Measurements from ENCODE around the gene LGALS1.

Gene LGALS1

GRCh38 chr22:37664249-37665101 is 11.0 kb upstream of the LGALS1 start:
- DNase-seq = no peak

- DNase-seq = no peak
These were observed 9.9 kb upstream of the LGALS1 start for GRCh38 chr22:37665487-37665886.

GRCh38 chr22:37669586-37669985 is 5.8 kb upstream of the LGALS1 start:
- no peak for DNase-seq

GRCh38 chr22:37672206-37672919 is 3.1 kb upstream of the LGALS1 start:
- DNase-seq = no peak

GRCh38 chr22:37672920-37673455 is 2.4 kb upstream of the LGALS1 start:
- no peak for DNase-seq

- DNase-seq = no peak
These were observed 1.2 kb upstream of the LGALS1 start for GRCh38 chr22:37674248-37674647.

- no peak for DNase-seq
These were observed 697 bp downstream of the LGALS1 start for GRCh38 chr22:37675930-37676735.

GRCh38 chr22:37676736-37677492 is 1.5 kb downstream of the LGALS1 start:
- peak; percentile 78 for DNase-seq

GRCh38 chr22:37677493-37677974 is 2.1 kb downstream of the LGALS1 start:
- no peak for DNase-seq

- no peak for DNase-seq
These were observed 2.9 kb downstream of the LGALS1 start for GRCh38 chr22:37678372-37678771.

GRCh38 chr22:37679670-37680069 is 4.2 kb downstream of the LGALS1 start:
- no peak for DNase-seq

GRCh38 chr22:37680191-37680851 is 4.9 kb downstream of the LGALS1 start:
- DNase-seq = no peak

- DNase-seq = no peak
These were observed 5.6 kb downstream of the LGALS1 start for GRCh38 chr22:37681001-37681424.

GRCh38 chr22:37681556-37682049 is 6.2 kb downstream of the LGALS1 start:
- DNase-seq = peak; percentile 72 to 79

GRCh38 chr22:37684803-37685615 is 9.6 kb downstream of the LGALS1 start:
- DNase-seq = no peak

- DNase-seq = peak; percentile 69 to 76
These were observed 10.9 kb downstream of the LGALS1 start, which contains the start of gene NOL12 for GRCh38 chr22:37686002-37686982. NOL12 (plus strand) TSS chr22:37686343; CDS start chr22:37686393, 50 bp downstream.

GRCh38 chr22:37690407-37690806 is 15.0 kb downstream of the LGALS1 start:
- no peak for DNase-seq

- no peak for DNase-seq
These were observed 15.6 kb downstream of the LGALS1 start for GRCh38 chr22:37690901-37691504.

All from SHP77 (cell line).